GM19468 (cell line): ENCODE results near the gene FDPS.
"Not testable (repeated sequence)": the region's sequence is repeated elsewhere in the genome, so short reads cannot be mapped to it uniquely, and the experiment has no call there.

ENCODE experiments used
- ATAC-seq: cut with Tn5 transposase; IDR thresholded peaks from one replicate; pipeline ENCODE4 v1.9.1; 2021; ENCODE audit warnings: mild to moderate bottlenecking, moderate library complexity, moderate number of reproducible peaks; ENCODE audit not compliant: unreplicated experiment; ENCODE audit errors: extremely low read depth

FDPS gene

DNA sequence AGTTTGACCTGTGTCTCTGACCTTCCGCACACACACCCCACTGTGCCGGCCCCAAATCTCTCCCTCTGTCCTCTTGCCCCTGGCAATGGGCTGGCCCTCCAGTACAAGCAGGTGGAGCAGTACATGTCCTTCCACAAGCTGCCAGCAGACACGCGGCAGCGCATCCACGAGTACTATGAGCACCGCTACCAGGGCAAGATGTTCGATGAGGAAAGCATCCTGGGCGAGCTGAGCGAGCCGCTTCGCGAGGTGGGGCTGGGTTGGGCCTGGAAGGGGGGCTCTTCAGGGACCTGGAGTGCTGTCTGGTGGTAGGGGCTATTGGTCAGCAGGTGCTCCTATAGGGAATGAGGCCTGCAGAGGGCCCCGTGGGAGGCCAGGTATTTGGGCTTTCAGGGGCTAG lies 23.6 kb upstream of the FDPS start:
- ATAC-seq, result no peak

DNA sequence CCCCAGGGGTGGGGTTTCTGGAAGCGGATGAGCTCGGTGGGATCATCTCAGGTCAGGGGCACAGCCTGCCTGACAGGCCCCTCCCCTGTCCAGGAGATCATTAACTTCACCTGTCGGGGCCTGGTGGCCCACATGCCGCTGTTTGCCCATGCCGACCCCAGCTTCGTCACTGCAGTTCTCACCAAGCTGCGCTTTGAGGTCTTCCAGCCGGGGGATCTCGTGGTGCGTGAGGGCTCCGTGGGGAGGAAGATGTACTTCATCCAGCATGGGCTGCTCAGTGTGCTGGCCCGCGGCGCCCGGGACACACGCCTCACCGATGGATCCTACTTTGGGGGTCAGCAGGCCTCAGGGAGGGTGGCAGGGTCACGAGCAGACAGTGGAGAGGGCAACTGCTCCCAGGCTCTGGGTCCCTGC lies 23.0 kb upstream of the FDPS start:
- no peak for ATAC-seq

DNA sequence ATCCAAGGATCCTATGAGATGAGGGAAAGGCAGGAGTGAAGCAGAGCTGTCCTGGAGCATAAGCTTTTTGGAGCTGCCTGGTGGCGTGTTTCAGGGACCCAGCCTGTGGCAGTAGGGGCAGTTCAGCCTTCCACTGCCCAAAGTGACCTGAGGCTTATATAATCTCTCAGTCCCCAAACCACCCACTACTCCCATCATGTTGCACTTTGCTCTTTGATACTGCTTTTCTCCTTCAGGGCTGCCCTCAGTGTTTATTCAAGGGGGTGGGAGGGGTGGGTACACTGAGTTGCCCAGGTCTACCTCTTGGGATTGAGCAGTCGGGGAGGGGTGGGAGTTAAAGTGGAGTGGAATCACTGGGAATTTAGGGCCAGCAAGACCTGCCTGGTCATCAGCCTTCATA lies 22.1 kb upstream of the FDPS start:
- ATAC-seq, result no peak

DNA sequence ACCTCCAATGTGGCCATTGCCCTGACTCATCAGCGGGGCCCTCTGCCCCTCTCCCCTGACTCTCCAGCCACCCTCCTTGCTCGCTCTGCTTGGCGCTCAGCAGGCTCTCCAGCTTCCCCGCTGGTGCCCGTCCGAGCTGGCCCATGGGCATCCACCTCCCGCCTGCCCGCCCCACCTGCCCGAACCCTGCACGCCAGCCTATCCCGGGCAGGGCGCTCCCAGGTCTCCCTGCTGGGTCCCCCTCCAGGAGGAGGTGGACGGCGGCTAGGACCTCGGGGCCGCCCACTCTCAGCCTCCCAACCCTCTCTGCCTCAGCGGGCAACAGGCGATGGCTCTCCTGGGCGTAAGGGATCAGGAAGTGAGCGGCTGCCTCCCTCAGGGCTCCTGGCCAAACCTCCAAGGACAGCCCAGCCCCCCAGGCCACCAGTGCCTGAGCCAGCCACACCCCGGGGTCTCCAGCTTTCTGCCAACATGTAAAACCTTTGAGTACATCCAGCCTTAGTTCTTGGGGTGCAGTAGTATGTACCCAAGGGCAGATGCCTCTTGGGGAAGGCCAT lies 20.6 kb upstream of the FDPS start:
- no peak for ATAC-seq

DNA sequence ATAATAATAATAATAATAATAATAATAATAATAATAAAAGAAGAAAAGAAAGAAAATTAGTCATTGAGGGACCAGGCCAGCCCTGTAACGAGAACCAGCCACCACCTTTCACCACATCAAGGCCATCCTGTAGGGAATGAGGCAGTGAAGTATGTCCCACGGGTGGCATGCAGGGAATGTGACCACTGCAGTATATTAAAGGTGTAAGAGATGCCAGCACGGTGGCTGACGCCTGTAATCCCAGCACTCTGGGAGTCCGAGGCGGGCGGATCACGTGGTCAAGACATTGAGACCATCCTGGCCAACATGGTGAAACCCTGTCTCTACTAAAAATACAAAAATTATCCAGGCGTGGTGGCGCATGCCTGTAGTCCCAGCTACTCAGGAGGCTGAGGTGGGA lies 17.7 kb upstream of the FDPS start:
- not testable (repeated sequence) for ATAC-seq

DNA sequence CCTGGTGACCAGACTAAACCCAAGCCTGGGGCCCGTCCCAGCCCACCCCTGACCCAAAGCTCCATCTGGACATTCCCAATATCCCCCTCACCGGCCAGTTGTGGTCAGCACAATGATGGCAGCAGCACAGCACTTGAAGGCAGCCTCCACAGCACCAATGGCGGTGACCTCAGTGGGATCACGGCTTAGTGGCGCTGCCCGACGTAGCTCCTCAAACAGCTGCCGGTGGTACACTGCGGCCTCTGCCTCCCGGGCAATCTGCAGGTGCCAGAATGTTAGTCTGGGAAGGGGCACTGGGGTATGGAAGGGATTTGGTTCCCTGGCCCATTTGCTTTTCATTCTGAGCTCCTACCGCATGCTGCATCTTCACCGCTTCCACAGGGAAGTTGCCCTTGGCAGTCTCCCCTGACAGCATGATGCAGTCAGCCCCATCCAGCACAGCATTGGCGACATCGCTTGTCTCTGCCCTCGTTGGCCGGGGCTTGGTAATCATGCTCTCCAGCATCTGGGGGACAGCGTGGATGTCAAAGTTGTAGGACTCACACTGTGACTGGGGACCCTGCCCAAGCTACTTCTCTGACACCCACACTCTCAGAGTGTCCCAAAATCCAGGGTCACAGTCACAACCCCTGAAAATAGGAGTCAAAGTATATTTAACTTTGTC lies 15.4 kb upstream of the FDPS start:
- no peak for ATAC-seq

DNA sequence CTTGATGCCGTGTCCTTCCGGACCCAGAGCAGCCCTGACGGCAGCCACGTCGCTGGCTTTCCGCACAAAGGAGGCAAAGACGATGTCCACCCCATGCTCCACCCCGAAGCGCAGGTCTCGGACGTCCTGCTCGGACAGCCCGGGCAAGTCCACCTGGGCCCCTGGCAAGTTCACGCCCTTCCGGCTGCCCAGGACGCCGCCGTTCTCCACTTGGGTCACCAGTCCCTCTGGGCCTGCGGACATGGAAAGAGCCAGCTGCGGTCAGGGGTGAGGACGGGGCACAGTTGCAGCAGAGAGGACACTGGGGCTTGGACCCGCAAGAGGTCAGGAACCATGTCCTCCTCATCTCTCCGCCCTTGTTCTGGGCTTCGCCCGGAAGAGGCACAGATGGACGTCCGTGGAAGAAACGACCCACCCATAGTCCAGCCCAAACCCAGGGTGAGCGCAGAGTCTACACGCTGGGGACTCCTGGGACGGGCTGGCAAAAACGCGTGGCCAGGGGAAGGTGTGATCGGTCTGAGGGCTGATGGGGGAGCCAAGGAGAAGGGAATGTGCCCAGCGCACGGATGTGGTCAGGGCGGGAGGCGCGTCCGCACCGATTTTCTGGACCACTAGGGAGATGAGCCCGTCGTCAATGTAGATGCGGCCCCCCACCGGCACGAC lies 14.0 kb upstream of the FDPS start:
- ATAC-seq, result no peak

DNA sequence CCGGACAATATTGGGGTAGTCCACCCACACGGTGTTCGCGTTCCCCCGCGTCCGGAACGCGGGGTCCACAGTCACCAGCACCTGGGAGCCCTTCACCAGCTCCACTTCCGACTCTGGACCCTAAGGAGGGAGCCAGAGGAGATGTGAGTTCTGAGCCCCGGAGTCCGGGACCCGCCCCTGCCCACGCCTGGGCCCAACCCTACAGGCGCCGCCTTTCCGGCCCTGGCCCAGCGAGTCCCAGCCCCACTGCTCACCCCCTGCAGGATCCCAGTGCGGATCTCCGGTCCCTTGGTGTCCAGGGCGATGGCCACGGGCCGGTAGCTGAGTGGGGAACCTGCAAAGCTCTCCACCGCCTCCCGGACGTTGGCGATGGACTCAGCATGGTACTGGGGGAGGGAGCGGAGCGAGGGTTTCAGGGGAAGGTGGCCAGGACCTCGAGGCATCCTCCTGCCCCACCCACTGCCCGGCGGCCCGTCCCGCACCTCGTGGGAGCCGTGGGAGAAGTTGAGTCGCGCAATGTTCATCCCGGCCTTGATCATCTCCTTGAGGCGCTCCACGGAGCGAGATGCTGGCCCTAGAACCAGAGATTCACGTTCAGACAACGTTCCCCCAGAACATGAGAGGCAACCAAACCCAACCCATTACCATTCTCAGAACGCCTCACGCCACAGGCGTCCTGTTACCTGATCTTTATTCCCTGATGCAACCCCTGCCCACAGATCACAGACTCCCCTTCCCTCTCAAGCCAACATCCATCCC lies 13.3 kb upstream of the FDPS start:
- ATAC-seq, result no peak

DNA sequence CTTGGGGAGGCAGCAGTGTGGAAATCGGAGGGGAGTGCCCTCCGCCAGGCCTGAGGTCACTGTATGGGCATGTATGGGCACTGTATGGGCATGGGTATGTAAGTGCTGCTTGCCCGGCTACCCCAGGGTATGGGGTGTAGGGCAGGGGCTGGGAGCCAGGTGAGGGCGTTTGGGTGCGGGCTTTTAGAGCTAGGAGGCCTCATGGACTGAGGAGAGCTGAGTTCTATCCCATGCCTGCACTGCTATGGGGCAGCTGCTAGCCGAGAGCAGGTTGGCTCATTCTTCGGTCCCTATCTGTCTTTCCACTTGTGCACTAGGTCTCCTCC lies 12.8 kb upstream of the FDPS start:
- ATAC-seq, result no peak

DNA sequence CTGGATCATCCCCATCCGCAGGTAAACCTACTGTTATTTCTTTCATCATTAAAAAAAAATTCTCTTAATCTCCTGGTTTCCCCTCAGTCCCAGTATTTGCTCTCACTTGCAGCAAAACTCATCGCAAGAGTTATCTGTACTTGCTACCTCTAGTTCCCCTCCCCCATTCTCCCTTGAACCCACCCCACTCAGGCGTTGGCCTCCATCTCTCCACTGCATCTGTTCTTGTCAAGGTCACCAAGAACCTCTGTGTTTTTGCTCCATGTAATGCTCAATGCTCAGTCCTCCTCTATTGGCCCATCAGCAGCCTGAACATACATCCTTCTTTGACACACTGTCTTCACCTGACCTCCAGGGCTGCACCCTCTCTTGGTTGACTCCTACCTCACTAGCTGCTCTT lies 12.0 kb upstream of the FDPS start:
- no peak for ATAC-seq

DNA sequence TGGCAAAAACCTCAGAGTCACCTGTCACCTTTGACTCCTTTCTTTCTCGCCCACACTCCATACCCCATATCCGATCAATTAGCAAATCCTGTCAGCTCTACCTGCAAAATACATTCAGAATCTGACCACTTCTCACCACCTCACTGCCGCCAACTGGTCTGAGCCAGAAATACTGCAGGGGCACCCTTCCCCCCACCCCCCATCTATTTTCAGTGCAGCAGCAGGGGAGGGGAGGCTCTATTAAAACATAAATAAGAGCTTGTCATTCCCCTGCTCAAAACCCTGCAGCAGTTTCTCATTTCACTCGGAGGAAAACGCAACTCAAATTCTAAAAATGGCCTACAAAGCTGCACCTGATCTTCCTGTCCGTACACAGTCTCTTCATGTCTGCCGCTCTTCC lies 11.3 kb upstream of the FDPS start:
- ATAC-seq, result no peak

DNA sequence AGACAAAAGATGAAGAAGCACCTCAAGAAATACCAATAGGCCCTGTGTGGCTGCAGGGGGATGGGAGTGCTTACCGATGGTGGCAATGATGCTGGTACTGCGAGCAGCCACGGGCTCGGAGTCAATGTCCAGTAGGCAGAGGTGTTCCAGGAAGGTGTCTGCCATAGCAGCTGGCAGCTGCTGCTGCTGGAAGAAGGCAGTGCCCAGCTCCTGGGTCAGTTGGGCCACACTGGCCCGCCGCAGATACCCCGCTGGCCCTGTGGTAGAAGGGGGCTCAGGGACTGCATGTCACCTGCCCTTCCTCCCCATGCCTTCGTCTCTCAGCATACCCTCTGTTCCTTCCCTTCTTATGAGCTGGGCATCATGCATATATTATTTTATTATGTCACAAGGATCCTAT lies 8.6 kb upstream of the FDPS start:
- ATAC-seq, result no peak

DNA sequence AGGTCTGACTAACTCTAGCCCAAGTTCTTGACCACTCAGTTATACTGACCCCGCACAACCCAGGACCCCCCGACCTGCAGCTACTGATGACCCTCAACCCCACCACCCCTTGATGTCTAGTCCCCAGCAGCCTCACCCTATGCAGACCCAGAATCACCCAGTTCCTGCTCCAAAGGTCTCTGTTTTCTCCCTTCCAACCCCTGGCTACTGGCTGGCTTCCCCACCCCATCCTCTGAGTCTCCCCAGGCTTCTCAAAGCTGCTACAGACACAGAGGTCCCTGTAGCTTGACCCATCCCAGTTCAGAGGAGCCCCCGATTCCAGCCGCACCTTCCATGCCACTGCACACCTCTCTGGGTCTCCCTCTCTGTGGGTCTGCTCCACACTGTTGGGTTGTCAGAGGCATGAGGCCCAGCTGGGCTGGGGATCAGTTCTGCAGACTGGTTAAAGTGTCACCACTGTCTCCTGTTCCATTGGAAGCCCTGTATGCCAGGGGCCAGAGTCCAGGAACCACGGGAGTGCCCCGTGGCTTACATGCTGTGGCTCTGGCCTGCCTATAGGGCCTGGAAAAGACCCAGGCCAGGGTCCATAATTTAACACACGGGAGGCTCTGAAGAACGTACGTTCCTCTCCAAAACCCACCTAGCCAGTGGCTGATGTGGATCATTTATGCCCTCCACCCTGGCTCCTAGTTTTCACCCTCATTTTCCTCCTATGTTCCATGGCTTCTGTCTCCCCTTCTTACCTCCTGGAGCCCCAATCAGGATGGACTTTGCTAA lies 7.9 kb upstream of the FDPS start:
- ATAC-seq, result no peak

DNA sequence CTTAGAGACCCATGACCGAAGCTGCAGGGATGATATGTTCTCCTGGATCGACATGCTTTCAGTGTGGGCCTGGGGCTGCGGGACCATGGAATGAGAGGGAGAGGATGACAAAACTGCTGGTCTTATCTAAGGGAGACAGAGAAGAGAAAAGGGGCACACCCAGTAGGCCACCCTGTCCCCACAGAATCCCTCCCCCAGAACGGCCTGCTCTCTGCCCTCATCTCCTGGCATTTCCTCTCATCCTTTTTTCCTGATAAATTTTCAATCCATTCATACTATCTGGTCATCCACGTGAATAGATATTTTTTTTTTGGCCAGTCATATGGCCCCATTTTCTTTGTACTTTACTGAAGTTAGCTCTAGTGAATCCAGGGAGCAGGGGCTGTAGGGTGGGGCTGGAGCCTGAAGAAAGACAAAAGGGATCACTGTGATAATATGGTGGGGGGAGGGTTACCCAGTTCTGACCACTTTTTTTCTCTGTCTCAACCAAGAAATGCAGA lies 7.3 kb upstream of the FDPS start, which contains the start of gene PKLR:
TSS of gene PKLR (minus strand) at position 97 of the 500 bp plus-strand sequence. CDS start at position 54, 43 bp downstream.
- no peak for ATAC-seq

DNA sequence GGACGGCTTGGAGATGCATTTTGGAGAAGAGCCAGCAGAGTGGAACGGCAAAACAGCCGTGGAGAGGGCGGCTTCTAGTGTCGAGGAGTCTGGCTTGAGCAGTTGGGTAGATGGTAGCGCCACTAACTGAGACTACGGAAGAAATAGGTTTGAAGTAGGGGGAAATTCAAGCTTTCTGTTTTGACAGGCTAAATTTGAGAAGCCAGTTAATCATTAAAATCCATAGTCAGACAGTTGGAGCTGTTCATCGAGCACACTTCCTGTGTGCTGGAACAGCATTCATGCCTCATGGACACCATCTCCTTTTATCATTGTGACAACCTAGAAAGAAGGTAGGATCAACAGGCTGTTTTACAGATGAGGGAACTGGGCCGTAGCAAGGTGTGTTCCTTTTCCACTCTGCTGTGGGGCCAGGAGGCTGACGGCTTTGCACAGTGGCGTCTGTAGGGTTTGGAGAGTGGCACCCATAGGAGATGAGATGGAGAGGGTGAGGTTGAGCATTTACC lies 4.1 kb upstream of the FDPS start:
- no peak for ATAC-seq

DNA sequence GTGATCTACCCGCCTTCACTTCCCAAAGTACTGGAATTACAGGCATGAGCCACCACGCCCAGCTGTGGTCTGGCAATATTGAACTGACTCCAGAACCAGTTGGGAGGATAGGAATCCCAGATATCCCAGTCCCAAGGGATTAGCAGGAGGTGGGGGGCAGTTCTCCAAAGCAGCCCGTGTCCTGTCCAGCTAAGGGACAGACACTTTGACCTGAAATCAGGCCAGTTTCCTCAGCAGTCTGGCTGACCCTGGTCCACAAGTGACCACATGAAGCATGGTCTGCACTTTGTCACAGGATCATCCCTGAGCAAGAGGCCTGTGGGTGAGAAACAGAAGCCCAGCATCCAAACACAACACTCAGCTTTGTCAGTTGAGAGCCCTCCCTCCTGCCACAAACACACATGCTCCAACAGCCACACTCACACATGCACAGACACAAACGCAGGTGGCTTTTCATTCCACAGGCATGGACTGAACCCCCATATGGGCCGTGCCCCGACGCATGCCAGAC lies 2.7 kb upstream of the FDPS start:
- no peak for ATAC-seq

DNA sequence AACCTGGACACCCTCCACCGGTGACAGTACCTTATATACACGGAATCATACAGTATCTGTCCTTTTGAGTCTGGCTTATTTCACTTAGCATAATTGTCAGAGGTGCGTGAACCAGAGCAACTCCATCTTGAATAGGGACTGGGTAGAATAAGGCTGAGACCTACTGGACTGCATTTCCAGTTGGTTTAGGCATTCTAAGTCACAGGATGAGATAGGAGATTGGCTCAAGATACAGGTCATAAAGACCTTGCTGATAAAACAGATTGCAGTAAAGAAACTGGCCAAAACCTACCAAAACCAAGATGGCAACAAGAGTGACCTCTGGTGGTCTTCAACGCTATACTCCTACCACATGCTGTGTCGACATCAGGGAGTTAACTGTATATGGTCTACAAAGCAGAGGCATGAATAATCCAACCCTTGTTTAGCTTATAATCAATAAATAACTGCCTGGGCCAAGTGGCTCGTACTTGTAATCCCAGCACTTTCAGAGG lies 1.4 kb upstream of the FDPS start:
- ATAC-seq, result no peak

DNA sequence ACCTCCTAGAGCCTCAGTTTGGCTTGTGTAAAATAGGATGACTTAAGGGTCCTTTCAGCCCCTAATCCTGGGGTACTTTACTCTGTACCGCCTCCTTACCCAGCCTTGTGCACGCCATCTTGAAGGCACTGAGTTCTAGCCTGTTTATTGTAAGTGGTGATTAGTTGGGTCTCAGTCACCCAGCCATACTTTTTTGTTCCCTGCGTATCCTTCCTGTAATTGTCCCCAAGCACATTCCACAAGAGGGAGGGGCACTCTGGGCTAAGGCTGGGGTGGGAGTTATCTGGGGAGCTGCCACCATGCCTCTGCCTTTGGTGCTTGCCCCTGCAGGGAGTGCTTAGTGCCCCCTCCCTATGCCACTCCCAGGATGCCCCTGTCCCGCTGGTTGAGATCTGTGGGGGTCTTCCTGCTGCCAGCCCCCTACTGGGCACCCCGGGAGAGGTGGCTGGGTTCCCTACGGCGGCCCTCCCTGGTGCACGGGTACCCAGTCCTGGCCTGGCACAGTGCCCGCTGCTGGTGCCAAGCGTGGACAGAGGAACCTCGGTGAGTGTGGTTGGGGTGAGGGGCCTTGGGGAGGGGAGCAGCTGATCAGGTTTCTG lies 856 bp downstream of the FDPS start:
- no peak for ATAC-seq

DNA sequence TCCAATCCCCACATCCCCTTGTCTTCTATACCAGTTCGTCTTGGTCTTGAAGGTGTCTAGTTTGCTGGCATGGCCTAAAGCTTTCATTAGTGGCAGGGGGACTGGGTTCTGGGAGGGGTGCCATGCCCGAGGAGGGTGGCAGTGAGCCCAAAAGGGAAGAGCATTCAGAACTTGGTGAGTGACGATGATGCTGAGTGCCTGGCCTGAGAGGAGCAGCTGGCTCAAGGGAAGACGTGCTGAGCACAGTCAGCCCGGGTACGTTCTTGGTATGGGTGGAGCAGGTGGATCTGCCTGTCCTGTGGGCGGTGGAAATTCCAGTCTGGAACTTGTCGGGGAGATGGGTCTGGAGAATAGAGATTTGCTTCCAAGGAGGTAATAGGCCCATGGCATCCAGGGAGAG lies 4.6 kb downstream of the FDPS start:
- no peak for ATAC-seq
